HG03565 (cell line): Measurements from ENCODE around the gene SLC22A4.
A peak's percentile ranks its signal among the peaks of the same experiment; 100 is the strongest.

ENCODE experiments used
- ATAC-seq: cut with Tn5 transposase; IDR thresholded peaks from one replicate; pipeline ENCODE4 v1.9.1; 2021; ENCODE audit warnings: mild to moderate bottlenecking, moderate library complexity; ENCODE audit not compliant: unreplicated experiment

Gene SLC22A4

DNA sequence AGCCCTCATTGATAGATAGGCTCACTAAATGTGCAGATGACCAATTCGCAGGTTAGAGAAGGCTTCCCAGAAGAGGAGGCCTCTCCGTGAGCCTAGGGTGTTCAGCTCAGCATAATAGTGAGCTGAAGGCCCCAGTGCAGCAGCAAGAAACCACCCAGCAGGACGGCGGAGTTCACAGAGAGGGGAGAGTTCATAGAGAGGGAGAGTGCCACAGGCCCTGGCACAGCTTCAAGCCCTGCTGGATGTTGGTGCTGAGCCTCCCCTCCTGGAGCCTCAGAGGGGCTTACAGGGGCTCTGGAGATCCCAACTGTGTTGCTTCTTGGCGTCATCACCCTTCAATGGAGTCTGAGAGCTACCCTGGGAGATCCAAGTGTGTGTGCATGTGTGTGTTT is 77.4 kb downstream of the SLC22A4 start:
- no peak for ATAC-seq

DNA sequence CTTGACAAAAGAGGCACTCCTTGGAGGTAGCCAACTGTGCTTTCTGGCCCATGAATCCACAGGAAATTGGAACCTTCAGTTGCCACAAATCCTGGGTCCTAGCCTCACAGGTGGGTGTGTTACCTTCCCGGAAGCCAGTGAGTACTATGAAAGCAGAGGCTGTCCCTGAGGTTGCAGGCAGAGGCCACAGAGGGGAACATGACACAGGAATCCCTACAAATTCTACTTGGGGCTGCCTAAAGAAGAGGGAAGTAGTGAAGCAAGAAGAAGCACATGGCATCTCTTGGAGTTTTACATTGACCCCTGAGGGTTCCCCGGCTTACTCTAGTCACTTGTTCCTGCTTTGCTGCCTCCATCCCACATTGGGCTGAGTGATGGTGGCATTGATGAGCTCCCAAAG is 77.9 kb downstream of the SLC22A4 start:
- ATAC-seq = no peak

DNA sequence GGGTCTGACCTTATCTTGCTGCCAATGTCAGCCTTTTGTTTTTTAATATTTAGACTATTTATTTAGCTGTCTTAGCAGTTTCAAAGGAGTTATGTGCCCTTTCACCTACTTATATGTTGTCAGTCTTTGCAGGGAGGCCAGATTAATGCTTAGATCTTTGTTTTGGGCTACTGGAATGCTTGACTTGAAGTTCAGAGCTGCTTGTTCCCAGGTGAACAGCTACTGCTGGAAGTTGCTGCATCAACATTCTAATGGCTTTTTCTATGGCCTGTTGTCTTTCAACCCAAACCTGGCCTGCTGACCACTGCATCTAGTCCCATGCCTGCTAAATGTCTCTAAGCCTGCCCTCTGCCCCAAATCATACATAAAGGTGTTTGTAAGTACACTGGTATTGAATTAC is 78.3 kb downstream of the SLC22A4 start:
- ATAC-seq = no peak

DNA sequence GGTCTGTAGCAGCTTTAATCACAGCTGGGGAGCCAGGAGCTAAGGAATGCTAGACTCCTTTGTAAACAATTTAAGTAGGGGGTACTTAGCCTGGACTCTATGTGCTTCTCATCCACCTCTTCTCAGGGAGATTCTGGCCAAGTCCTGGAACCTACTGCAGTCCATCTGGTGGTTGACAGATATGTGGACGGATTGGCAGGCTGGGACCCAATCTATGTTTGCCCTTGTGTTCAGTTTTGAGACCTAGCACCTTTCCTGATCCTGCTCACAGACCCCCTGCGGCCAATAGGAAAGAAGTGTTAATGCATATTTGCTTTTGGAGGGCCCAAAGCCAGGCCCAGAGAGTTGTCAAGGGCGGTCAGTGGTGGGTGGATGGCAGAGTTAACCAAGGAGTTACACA is 81.8 kb downstream of the SLC22A4 start:
- no peak for ATAC-seq

DNA sequence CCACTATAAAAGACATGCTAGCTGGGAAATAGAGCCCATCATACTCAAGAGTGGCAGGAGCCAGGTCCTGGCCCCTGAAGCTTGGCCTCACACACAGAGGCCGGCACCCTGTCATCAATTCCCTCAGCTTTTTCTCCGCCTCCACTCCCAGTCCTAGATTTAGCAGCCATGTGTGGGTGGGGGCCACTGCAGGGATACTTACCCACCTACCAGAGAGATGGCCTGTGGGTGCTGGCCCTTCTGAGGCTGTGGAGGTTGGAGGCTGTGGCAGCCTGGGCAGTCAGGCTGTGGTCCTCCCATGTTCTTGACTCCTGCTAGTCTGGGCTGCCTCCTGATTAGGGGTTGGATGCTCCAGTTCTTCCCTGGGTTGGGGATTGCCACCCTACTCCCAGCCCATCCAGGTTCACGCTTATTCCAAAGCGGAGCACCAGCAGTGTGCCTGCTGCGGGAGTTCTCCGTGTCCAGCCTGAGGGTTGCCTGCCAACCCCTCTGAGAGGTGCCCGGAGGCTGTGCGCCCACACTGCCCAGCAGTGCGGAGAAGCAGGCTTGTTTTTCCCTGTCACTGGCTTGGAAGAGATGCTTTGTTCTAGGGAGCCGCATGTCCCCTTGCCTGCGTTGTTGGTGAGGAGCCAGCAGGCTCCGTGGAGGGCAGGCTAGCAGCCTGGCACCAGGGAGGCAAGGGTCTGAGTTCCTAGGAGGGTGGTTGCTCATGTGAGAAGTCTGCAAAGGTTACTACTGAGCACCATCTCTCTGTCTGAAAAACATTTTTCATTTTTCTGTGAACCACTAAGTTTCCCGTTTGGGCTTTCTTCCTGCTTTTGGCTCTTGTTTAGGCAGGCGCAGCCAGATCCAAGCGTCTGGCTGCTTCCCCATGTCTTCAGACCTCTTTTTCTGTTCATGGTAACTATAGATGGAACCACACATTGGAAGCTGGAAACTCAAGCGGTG is 82.8 kb downstream of the SLC22A4 start:
- no peak for ATAC-seq

DNA sequence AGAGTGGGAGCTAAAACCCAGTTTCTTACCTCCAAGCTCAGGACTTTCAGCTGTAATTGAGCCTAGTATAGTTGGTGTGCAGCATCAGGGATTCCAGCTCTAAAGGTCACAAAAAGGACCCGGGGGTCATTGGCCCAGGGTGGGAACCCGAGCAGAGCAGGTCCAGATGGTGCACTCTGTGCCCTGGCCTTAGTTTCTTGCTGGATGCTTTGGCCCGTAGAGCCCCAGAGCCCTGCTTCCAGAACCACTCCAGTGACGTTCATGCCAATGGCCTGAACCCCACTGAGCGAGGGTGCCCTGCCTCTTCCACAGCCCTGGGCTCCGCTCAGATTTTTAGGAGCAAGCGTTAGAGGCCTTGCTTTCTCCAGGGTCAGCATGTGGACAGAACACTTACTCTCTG is 83.5 kb downstream of the SLC22A4 start:
- ATAC-seq = no peak

DNA sequence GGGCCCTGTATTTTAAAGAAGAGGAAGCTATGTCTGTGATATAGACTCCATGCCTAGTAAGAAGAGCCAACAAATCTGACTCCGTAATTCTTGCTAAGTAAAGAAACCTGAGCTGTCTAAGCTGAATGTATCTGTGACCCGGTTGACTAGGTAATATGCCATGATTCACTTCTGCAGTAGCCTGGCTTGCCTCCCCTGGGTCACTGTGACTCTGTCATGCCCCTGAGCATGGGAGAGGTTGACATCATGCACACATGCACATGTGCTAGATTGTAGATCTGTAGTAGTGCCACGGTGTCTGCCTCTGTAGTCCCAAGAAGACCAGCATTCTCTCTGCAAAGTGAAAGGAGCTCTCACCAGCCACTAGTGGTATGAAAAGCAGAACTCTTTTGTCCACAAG is 84.4 kb downstream of the SLC22A4 start:
- ATAC-seq = no peak

DNA sequence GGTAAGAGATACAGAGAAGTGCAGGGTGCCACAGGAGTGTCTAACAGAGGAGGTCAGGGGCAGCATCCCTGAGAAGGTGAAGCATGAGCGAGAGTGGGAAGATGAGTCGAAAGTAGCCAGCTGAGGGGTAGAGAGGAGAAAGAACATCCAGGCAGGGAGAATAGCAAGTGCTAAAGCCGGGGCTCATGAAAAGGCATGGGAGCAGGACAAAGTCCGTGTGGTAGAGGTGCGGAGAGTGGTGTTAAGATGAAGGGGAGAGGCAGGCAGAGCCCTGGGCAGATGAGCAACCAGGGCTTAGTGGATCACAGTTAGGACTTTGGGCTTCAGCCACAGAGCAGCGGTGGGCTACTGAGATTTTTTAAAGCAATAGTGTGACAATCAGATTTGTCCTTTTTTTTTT is 85.9 kb downstream of the SLC22A4 start:
- ATAC-seq = no peak

DNA sequence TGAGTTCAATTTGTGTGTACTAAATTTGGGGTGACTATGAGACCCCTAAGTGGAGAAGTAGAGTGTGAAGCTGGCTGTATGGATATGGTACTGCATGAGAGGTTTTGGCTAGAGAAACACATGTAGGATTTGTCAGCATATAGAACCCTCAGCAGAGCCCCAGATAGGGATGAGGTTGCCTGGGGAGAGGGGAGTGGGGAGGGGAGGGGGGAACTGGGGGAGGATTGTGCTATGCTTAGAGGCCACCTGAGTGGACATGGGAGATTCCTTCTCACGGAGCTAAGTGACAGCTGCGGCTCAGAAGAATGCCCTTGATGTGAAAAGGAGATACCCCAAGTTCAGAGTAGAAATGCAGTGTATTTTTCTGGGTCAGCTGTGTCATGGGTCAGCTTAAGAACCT is 86.5 kb downstream of the SLC22A4 start:
- ATAC-seq = no peak

DNA sequence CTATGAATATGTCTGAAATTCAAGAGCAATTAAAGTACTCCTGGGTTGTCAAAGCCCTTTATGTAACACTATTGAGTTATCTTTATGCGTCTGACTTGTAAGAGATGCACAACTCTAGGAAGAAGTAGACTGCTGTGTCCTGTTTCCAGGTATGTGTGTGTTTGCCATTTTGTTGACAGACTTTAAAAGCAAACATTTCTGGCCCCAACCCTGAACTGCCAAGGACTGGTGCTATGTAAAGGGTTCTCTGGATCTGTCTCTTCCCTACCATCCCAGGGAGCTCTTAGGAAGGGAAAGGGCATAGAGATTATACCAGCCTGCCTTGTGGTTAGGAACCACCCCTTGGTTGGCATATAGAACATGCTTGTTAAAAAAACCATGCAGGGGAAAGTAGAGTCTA is 87.4 kb downstream of the SLC22A4 start:
- ATAC-seq = no peak

DNA sequence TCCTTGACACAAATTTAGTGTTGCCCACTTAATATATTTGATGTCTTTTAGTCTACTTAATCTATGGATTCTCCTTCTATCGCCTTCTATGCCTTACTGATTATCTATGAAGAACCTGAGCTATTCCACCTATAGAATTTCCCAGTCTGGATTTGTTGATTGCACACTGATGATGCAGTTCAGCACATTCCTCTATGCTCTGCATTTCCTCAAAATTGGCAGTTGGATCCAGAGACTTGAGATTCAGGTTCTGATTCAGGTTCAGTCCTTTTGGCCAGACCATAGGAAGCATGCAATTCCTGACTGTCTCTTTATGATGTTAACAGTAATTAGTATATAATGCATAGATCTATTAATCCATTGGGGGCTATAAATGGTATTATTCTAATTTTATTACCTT is 89.1 kb downstream of the SLC22A4 start:
- no peak for ATAC-seq

DNA sequence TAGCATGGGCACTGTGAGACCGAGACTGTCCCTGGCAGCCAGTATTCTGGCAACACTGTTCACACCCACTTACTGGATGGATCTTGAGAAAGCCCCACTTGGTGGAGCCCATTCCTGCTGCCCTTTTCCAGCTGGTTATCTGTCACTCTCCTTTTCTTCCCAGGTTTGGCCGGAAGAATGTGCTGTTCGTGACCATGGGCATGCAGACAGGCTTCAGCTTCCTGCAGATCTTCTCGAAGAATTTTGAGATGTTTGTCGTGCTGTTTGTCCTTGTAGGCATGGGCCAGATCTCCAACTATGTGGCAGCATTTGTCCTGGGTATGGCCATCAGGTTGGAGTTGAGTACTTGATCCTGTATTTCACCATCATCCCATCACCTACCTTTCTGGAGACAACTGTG is 89.8 kb downstream of the SLC22A4 start:
- ATAC-seq = no peak

DNA sequence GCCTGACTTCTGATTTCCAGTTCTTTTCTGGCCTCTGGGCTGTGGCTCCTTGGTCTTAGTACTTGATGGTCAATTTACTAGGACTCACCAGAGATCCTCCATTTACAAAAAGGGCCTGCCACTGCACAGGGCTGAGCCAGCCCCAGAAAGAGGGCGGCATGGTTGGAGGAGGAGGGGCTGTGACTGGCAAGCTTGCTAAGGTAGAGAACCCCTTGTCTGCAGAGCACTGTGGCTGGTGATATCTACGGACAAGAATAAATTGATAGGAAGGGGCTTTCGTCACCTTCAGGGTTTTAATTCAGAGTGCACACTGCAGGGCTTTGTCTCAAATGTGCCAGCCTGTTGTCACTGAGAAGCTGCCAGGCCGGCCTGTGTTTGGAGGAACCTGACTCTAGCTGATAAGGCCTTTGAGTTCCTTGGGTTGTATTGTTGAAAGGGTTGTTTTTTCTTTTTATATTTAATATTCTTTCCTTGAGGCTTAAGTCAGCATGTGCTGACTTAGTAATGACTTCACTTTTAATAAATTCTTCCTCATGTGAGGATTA is 90.4 kb downstream of the SLC22A4 start:
- ATAC-seq = no peak

DNA sequence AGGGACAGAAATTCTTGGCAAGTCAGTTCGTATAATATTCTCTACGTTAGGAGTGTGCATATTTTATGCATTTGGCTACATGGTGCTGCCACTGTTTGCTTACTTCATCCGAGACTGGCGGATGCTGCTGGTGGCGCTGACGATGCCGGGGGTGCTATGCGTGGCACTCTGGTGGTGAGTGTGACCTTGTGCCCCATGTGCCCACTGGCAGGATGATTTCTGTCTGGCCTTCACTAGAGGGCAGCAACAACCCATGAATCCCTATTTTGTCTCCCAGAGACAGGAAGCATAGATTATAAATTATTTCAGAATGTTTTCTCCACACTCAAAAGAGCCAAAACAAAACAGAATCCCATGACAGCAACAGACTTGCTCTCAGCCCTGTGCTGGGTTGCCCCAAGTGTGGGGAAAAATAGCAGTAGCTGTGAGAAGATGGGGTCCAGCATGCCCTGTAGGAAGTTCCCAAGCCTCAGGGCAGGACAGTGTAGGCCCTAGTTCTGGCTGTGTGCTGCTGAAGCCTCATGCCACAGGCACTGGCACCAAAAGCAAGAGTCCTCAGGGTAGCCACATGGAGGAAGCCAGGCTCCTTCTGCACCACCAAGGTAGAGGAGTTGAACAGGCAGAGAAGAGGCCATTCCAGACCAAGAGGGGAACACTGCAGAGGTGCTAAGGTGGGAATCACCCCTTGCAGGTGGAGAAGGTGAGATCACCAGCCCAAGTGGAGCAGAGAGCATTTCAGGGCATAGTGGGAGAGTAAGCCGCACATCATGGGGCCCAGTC is 91.3 kb downstream of the SLC22A4 start:
- no peak for ATAC-seq

DNA sequence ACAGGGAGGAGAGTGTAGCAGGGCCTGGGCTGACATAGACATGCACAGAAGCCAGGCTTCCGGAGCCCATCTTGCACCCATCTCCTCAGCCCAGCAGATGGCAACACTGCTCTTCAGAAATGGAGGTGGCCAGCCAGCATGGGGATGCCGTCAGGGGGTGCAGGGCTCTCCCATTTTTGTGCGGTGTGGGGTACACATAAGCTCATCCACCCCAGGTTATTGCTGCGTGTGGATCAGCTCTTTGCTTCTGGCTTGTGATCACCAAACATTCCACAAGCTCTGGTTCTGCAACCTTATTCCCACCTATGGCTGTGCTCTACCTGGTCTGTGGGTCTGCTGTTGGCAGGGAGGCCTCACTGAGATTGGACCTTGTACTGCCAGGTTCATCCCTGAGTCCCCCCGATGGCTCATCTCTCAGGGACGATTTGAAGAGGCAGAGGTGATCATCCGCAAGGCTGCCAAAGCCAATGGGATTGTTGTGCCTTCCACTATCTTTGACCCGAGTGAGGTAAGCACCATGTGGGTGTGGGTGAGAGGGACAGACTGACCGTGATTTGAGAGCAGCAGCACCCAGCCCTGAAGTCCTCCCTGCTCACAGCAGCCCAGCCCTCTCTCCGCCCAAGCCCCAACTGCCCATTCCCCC is 92.6 kb downstream of the SLC22A4 start:
- peak; percentile 77 for ATAC-seq

DNA sequence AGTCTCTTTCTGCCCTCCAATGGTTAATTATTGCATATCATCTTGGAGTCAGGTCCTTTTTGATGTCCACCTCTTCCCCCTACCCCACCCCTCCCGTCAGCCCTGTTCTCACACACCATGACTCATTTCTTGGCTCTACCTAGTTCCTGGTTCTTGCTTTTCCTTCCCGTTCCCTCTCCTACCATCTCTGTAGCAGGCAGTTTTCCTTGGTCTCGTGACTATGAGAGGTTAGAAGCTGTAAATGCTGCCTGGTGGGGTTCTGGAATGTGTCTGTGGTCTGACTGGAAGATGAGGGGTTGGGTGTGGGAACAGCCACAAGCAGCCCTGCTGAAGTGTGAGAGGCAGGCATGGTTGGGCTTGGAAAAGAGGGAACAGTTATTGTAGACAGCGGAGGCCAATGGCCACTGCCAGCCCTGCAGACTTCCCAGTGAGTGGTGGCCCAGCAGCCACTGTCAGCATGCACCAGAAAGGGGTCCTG is 93.5 kb downstream of the SLC22A4 start:
- ATAC-seq = no peak

DNA sequence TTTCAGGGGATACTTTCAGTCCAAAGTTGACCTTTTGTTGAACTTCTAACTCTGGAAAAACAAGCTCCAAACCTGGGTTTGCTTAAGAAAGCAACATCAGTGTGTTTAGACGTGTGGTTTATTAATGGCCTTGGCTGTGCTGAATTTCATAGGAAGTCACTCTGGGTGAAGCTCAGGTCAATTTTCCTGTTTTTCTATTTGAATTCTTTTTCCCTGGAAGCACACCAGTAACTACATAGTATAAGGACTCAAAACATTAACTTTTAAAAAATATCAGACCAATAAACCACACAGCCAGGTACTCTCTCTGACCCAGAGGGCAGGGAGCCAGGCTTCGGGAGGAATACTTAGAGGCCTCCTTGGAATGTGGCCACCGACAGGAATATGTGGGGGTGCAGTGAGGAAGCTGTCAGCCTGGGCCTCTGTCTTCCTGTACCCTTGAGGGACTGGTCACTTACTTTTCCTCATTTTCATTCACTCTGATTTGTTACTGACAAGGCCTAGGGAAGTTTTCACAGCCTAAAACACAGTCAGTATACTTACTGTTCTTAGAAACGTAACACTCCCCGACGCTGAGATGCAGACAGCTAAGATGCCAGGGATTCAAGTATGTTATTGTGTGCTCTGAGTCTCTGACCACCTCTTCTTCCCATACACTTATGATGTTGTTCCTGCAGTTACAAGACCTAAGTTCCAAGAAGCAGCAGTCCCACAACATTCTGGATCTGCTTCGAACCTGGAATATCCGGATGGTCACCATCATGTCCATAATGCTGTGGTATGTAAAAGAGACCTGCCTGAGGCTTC is 94.3 kb downstream of the SLC22A4 start:
- no peak for ATAC-seq

DNA sequence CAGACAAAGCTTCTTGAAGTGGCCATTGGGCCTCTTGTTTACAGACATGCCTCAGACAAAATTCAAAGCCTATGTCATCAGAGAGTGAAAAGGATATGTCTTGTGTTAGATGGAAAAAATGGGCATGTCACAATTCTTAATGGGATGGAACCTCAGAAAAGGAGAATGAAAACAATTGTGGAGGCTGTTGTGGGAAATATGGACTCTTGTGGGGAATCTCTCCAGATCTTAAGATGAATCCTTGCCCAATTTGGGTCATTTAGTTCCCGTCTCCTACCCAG is 94.8 kb downstream of the SLC22A4 start:
- ATAC-seq = no peak

DNA sequence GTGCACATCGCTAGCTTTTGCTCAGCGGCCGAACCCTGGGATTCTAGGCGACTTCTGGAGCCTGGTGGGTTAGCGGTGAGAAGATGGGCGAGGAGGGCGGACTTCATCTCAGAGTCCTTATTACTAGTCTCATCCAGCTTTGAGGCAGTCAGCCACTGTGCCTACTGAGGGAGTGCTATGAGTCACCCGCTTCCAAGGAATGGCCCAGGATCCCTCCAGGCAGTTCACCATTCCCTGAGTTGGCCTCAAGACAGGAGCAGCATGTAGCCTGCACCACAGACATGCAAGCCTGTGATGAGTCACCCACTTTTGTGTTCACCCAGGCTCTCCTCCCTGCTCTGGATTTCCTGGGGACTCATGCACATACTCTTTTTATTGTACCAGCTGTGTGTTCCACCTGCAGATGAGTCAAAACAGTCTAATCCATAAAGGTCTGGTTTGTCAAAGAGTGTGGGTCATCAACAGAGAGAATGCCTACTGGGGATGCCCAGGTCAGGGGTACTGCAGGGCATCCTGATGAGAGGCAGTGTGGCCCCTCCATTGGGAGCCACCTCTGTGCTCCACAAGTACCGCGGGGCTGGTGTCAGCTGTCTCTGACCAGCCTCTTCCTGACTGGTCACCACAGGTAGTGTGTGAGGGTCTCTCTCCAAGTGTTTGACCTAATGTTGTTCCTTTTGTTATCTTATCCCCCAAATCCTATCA is 95.5 kb downstream of the SLC22A4 start:
- no peak for ATAC-seq

DNA sequence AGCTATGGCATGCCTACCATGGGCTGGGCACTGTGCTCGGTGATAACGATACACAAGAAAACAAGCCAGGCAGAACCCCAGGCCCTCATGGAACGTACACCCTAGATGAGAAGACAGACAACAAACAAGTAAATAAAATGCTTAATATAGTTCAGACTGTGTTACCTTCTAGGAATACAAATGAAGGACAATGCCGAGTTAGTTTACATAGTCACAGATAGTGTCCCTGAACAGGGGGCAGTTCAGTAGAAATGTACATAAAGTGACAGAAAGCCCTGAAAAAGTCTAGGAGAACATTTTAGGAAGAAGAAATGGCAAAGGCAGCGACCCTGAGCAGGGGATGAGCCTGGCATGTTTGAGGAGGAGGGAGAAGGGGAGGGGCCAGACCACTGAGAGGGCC is 97.1 kb downstream of the SLC22A4 start:
- ATAC-seq = no peak
